Measurements from ENCODE around the gene SPATA31D4.
"Not testable (repeated sequence)": the region's sequence is repeated elsewhere in the genome, so short reads cannot be mapped to it uniquely, and the experiment has no call there.

SPATA31D4 gene

DNA sequence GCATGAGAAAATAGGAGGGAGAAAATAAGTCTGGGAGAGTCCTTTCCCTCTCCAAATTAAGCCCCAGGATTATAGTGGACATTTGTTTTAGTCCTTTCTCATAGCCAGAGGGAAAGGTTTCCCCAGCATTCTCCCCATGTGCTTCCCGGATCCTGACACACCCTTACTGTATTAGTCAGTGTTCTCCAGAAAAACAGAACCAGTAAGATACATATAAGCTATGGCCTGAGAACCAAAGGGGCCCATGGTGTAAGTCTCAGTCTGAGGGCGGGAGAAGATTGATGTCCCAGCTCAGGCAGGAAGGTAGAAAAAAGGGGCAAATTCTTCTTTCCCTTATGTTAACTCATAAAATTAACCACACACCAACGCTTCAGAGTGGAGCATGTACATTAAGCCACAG, 25.6 kb upstream of the SPATA31D4 start:
- Histone ChIP-seq H3K4me3 (ENCODE audit: low read depth, low read length) (no peak overlapping the region), H3K27me3 (ENCODE audit: insufficient read depth, low read depth, severe bottlenecking) (no peaks in the 10 kb centered on the region), H3K27ac (no peak overlapping the region), H3K9me3 (ENCODE audit: severe bottlenecking) (no peaks in the 10 kb centered on the region), H3K36me3 (no peaks in the 10 kb centered on the region)
- no peak for DNase-seq
- TF ChIP-seq CTCF (IDR thresholded peaks at IDR 0.05; ENCODE audit: low read depth, low read length): no peak

DNA sequence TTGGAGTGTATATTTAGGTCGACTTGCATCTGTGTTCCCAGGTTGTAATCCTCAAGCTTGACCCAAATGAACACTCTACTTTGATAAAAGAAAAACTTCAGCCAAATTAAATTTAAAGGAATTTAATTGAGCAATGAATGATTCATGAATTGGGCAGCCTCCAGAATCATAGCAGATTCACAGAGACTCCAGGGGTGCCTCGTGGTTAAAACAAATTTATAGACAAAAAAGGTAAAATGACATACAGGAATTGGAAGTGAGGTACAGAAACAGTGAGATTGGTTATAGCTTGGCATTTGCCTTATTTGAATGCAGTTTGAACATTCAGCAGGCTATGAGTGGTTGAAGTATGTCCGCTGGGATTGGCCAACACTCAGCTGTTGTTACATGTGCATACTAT, 21.6 kb upstream of the SPATA31D4 start:
- H3K27ac ChIP-seq: no peak overlapping the region
- TF ChIP-seq CTCF (IDR thresholded peaks at IDR 0.05; ENCODE audit: low read depth, low read length): no peak
- DNase-seq: no peak
- H3K27me3 ChIP-seq (ENCODE audit: insufficient read depth, low read depth, severe bottlenecking): no peaks in the 10 kb centered on the region
- no peaks in the 10 kb centered on the region for H3K9me3 ChIP-seq (ENCODE audit: severe bottlenecking)
- H3K36me3 ChIP-seq: no peaks in the 10 kb centered on the region
- H3K4me3 ChIP-seq (ENCODE audit: low read depth, low read length): no peak overlapping the region

DNA sequence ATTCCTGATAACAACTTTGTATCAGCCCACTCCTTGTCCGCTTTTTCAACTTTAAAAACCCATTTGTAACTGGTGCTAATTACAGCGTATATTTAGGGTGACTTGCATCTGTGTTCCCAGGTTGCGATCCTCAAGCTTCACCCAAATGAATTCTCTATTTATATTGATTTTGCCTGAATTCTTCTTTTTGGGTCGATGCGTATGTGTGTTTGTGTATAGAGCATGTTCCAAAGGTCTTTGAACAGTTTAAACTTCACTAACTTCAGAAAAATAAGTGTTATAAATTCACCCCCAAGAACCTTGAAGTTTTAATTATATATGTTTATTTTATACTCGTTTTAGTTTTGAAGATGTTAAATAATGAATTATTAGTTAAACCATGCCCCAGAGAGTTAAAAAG, 16.1 kb upstream of the SPATA31D4 start:
- no peaks in the 10 kb centered on the region for H3K36me3 ChIP-seq
- no peak for DNase-seq
- no peak for TF ChIP-seq CTCF (IDR thresholded peaks at IDR 0.05; ENCODE audit: low read depth, low read length)

DNA sequence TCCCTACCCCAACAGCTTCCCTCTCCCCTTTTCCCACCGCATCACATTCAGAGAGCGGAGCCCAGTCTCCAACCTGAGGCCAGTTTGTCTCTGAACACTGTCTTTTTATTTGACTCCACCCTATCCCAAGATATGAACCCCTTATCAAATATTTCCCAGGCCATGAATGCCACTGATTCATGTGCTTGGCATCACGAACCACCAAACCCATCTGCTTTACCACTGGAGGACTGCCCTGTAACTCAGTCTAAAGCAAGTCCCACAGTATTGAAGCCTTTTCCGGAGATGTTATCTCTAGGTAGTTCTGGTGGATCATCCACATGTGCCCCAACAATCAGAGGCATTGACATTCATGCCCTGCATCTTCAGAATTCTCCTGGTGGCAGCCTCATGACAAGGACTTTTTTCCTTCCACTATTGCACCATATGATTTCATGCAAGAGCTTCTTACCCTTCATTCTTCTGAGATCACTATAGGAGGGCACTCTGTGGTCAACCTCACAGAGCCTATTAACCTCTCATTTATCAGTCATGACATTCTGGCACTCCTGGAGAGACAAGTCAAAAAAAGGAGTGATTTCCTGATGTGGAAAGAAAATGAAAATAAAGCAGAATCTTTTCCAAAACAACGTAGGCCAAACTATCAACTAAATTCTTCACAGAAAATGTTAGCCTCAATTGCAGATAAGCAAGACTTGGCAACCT, 12.3 kb upstream of the SPATA31D4 start:
- no peaks in the 10 kb centered on the region for H3K36me3 ChIP-seq
- H3K27me3 ChIP-seq (ENCODE audit: insufficient read depth, low read depth, severe bottlenecking): no peaks in the 10 kb centered on the region
- no peak overlapping the region for H3K4me3 ChIP-seq (ENCODE audit: low read depth, low read length)
- no peaks in the 10 kb centered on the region for H3K9me3 ChIP-seq (ENCODE audit: severe bottlenecking)
- no peak for TF ChIP-seq CTCF (IDR thresholded peaks at IDR 0.05; ENCODE audit: low read depth, low read length)
- no peak overlapping the region for H3K27ac ChIP-seq
- DNase-seq: no peak

More for the DNA sequence above, 16.1 kb upstream of the SPATA31D4 start:
- Histone ChIP-seq H3K9me3 (ENCODE audit: severe bottlenecking) (no peaks in the 10 kb centered on the region), H3K27ac (no peak overlapping the region), H3K4me3 (ENCODE audit: low read depth, low read length) (no peak overlapping the region), H3K27me3 (ENCODE audit: insufficient read depth, low read depth, severe bottlenecking) (no peaks in the 10 kb centered on the region)

DNA sequence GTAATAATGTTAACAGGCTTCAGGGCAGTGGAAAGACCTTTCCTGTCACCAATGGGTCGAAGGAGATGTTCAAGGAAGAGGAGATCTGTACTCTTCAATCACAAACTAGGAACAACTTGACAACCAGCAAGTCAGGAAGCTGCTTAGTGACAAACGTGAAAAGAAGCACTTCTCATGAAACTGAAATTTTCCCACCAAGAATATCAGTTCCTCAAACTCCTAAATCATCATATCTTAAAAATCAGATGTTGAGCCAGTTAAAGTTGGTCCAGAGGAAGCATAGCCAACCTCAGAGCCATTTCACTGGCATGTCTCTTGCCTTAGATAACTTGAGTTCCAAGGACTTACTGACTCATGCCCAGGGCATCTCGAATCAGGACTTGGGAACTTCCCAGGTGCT, 9.7 kb upstream of the SPATA31D4 start:
- H3K4me3 ChIP-seq (ENCODE audit: low read depth, low read length): not testable (repeated sequence)

DNA sequence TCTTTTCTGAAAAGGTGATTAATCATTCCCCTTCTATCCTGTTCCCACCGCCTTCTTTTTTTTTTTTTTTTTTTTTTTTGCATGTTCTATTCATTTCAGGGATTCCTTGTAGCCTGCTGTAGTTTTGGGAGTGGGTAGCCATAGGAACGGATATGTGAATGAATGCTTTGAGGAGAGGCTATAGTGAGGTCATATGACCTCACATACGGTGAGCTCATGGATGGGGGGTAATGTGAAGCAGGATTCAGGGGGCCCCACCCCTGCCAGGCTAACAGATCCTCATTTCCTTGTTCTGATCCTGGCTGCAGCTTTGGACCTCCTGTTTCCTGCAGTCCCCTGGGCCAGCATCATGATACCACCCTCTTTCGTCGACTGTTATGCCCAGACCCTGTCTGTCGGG, 1.9 kb downstream of the SPATA31D4 start:
- H3K27me3 ChIP-seq (ENCODE audit: insufficient read depth, low read depth, severe bottlenecking); H3K27ac ChIP-seq; H3K36me3 ChIP-seq; H3K4me3 ChIP-seq (ENCODE audit: low read depth, low read length); DNase-seq; H3K9me3 ChIP-seq (ENCODE audit: severe bottlenecking): not testable (repeated sequence)

More for the DNA sequence above, 9.7 kb upstream of the SPATA31D4 start:
- DNase-seq; H3K27me3 ChIP-seq (ENCODE audit: insufficient read depth, low read depth, severe bottlenecking); H3K36me3 ChIP-seq; H3K27ac ChIP-seq; H3K9me3 ChIP-seq (ENCODE audit: severe bottlenecking): not testable (repeated sequence)

GRCh38 chr9:81933547-81933946, 5.3 kb downstream of the SPATA31D4 start:
- H3K9me3 ChIP-seq (ENCODE audit: severe bottlenecking); H3K36me3 ChIP-seq; H3K27ac ChIP-seq; DNase-seq; H3K4me3 ChIP-seq (ENCODE audit: low read depth, low read length); H3K27me3 ChIP-seq (ENCODE audit: insufficient read depth, low read depth, severe bottlenecking): not testable (repeated sequence)

- H3K9me3 ChIP-seq (ENCODE audit: severe bottlenecking); H3K27ac ChIP-seq; H3K27me3 ChIP-seq (ENCODE audit: insufficient read depth, low read depth, severe bottlenecking); DNase-seq; H3K4me3 ChIP-seq (ENCODE audit: low read depth, low read length); H3K36me3 ChIP-seq: not testable (repeated sequence)
Observed at GRCh38 chr9:81943393-81943792, 15.2 kb downstream of the SPATA31D4 start, which contains the start of gene SPATA31D3. Gene SPATA31D3 (plus strand): TSS chr9:81943500. CDS start chr9:81943586, 86 bp downstream.

DNA sequence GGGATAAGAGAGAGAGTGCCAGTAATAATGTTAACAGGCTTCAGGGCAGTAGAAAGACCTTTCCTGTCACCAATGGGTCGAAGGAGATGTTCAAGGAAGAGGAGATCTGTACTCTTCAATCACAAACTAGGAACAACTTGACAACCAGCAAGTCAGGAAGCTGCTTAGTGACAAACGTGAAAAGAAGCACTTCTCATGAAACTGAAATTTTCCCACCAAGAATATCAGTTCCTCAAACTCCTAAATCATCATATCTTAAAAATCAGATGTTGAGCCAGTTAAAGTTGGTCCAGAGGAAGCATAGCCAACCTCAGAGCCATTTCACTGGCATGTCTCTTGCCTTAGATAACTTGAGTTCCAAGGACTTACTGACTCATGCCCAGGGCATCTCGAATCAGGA, 20.4 kb downstream of the SPATA31D4 start:
- H3K4me3 ChIP-seq (ENCODE audit: low read depth, low read length); H3K27me3 ChIP-seq (ENCODE audit: insufficient read depth, low read depth, severe bottlenecking); H3K36me3 ChIP-seq; H3K9me3 ChIP-seq (ENCODE audit: severe bottlenecking); DNase-seq; H3K27ac ChIP-seq: not testable (repeated sequence)

All from WERI-Rb-1 (cell line).